Inflammatory macrophage treated with lipopolysaccharide for 1 hour (primary cell): ENCODE results near the gene PADI1.

Experiments
- DNase-seq, 2 donors: peaks; one replicate each; pipeline ENCODE4 v3.0.0-alpha.2; 2020 to 2022

The PADI1 gene

DNA sequence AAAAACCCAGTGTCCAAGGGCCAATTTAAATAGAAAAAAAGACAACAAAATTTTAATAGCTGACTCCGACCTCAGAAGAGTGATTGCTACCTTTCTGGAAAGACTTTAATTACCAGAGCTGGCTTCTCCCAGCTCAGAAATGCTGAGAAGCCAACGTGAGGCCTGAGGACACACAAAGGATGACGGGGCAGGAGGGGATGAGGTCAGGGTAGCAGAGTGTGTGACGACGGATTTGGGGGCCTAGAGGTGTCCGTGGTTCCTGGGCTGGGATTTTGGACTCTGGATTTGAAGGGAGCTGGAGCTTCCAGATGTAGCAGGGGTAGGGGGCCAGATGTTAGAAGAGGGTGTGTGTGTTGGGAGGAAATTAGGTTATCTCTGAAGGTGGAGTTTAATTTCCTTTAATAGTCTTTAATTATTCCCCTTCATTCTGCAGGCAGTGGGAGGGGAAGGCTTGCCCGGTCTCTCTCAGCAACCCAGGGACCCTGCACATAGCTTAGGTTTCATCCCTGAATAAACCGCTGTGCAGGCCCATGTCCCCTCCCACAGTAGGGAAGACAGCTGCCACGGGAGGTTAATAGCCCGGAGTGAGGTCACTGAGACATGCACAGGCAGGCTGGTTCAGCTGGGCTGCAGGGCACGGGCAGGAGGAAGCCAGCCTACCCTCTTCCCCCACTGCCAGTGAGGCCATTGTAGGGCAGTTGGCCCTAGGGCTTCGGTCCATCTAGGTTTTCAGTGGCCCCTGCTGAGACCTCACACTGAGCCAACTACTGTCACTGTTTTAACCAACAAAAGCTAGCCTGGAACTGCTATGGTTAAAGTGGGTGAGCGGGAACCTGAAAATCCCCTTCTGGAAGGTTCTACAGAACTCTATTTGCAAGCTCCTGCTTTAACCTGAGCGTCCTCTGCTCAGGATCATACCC lies 40.2 kb downstream of the PADI1 start:
- DNase-seq, result no peak

DNA sequence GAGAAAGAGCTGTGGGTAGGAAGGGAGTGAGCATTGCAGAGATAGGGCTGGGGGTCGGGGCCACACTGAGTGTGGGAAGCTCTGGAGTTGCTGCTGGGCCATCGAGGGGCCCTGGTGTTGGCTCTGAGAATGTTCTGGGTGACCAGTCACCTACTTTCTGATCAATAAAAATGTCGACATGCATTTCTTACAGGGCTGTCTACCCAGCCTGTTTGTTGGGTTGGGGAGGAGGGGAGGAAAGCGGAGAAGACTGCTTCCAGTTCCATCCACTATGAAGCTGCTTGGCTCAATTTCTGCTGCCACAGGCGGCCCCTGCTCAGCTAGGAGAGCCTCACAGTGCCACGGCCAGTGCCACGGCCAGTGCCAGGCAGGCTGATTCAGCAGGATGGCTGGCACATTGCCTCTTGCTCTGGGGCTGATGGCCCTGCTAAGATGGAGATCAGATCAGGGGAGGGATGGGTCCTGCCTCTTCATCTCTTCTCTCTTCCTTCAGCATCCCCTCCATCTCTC lies 40.9 kb downstream of the PADI1 start:
- DNase-seq, result no peak

GRCh38 chr1:17246971-17247370 lies 42.0 kb downstream of the PADI1 start:
- peak in 1 of 2 donors; percentile 6 for DNase-seq

- no peak for DNase-seq
Observed at GRCh38 chr1:17248781-17249180, 43.9 kb downstream of the PADI1 start, which contains the start of gene PADI3. Gene PADI3, plus strand, starts transcription at chr1:17249098. Its CDS starts 40 bp downstream, at chr1:17249138.

DNA sequence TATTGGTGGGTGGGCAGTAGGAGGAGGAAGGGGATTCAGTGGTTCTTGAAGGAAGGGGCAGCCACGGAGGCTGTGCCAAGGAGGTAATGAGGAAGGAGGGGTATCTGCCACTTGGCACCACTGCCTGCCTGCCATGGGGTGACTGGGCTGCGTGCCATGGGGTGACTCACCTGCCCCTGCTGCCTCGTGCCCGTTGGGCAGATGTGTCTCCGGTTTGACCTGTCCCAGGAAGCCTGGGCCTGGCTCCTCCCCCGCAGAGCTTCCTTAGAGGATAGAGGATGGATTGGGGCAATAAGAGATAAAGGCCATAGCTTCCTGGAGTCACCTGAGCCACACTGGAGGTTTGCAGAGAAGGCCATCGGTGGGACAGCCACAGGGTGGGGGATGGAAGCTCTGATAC lies 45.7 kb downstream of the PADI1 start:
- peak in 1 of 2 donors; percentile 5 for DNase-seq

DNA sequence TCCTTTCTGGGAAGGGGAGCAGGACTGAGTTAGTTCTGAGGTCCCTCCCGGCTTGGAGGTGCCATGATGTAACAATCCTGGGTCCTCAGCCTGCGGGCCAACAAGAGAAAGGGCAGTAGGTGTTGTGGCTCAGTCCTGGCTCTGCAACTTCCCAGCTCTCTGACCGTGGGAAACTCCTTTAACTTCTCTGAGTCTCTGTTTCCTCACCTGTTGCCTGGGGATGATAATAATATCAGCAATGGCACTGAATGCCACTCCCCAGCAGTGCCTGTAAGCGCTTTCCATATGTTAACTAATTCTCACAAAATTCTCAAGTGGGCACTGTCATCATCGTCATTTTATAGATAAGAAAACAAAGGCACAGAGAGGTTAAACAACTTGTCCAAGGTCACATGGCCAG lies 46.3 kb downstream of the PADI1 start:
- no peak for DNase-seq

- no peak for DNase-seq
Observed at GRCh38 chr1:17251701-17252376, 46.9 kb downstream of the PADI1 start.

GRCh38 chr1:17255336-17255735 lies 50.4 kb downstream of the PADI1 start:
- DNase-seq, result no peak

GRCh38 chr1:17258116-17258757 lies 53.3 kb downstream of the PADI1 start:
- DNase-seq, result no peak

DNA sequence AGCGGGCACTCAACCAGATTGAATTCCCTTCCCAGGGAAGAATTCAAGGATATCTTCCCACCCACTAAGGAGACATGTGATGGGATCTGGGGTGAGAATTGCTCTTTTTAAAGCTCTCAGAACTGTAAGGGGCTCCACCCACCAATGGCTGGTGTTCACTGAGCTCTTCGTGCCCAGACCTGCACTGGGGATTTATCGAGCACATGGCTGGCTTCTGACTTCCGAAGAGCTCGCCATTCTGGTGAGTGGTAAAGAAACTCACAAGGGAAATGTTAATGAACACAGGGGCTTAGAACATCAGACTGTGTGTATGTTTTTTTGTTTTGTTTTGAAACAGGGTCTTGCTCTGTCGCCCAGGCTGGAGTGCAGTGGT lies 53.8 kb downstream of the PADI1 start:
- DNase-seq, result no peak

DNA sequence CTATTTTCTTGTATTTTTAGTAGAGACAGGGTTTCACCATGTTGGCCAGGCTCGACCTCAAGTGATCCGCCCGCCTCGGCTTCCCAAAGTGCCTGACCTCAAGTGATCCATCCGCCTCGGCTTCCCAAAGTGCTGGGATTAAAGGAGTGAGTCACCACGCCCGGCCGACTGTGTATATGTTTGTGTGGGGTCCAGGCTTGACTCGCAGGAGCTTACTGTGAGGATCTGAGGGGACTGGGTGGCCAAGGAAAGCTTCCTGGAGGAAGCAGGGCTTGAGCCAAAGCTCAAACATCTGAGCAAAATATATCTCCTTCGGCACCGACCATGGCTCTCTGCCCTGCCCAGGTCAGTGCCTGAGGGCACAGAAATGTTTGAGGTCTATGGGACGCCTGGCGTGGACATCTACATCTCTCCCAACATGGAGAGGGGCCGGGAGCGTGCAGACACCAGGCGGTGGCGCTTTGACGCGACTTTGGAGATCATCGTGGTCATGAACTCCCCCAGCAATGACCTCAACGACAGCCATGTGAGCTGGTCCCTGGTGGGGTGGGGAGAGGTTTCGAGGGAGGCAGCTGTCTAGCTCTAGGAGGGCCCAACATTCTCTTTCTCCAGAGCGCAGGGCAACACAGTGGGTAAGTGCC lies 54.4 kb downstream of the PADI1 start:
- no peak for DNase-seq

GRCh38 chr1:17260264-17260663 lies 55.3 kb downstream of the PADI1 start:
- no peak for DNase-seq

- no peak for DNase-seq
Observed at GRCh38 chr1:17260738-17261137, 55.8 kb downstream of the PADI1 start.

GRCh38 chr1:17263936-17264335 lies 59.0 kb downstream of the PADI1 start:
- DNase-seq, result peak in 1 of 2 donors; percentile 23

- no peak for DNase-seq
Observed at GRCh38 chr1:17264470-17264869, 59.5 kb downstream of the PADI1 start.

DNA sequence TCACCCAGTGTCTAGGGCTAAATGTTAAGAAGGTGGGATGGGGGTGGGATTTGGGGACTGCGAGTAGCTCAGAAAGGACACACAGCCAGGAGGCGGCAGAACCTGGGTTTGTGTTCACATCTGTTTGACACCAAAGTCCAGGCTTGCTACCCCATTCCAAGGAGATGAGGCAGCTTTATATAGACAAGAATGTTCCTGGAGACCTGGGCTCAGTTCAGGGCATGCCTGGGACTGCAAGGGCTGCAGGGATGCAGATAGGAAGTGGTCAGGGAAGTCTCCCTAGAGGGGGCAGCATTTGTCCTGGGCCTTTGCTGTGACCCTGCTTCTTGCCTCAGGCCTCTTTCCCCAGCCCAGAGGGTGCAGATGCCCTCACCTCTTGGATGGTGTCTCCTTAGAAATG lies 60.2 kb downstream of the PADI1 start:
- no peak for DNase-seq

DNA sequence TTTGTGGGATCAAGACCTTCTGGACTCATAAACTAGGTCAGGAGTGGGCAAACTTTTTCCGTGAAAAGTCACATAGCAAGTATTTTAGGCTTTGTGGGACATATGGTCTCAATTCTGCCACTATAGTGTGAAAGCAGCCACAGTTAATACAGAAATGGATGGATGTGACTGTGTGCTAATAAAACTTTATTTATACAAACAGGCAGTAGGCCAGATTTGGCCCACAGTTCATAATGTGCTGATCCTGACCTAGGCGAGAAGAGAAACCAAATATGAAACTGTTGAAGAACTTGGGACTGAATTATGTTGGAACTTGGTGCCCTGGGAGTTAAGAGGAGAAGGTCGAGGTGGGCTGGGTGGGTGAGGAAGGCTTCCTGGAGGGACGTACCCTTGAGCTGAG lies 61.0 kb downstream of the PADI1 start:
- no peak for DNase-seq

DNA sequence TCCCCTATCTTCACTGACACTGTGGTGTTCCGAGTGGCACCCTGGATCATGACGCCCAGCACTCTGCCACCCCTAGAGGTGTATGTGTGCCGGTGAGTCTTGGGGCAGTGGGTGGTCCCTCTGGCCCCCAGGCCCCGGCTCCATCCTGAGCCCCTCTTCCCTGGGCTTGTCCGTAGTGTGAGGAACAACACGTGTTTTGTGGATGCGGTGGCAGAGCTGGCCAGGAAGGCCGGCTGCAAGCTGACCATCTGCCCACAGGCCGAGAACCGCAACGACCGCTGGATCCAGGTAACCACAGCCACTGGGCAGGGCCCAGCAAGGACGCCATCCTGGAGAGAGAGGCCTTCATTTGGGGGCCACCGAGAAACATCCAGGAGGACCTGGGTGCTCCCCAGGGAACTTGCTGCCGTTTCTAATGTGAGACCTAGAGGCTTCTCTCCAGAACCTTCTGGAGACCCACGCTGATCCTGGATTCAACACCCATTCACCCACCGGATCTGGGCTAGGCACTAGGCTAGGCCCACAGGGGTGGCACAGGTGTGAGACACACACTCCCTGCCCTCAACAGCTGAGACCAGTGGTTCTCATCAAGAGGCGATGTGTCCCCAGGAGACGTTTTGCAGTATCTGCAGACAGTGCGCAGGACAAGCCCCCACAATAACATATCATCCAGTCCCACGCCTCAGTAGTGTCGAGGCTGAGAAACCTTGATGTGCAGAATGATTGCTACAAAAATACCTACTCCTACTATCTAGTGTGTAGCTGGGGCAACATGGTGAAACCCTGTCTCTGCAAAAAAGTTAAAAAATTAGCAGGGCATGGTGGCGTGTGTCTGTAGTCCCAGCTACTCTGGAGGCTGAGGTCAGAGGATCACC lies 66.2 kb downstream of the PADI1 start:
- no peak for DNase-seq

GRCh38 chr1:17272066-17272465 lies 67.1 kb downstream of the PADI1 start:
- DNase-seq, result no peak

- peak in 1 of 2 donors; percentile 12 for DNase-seq
Observed at GRCh38 chr1:17272646-17273045, 67.7 kb downstream of the PADI1 start.

DNA sequence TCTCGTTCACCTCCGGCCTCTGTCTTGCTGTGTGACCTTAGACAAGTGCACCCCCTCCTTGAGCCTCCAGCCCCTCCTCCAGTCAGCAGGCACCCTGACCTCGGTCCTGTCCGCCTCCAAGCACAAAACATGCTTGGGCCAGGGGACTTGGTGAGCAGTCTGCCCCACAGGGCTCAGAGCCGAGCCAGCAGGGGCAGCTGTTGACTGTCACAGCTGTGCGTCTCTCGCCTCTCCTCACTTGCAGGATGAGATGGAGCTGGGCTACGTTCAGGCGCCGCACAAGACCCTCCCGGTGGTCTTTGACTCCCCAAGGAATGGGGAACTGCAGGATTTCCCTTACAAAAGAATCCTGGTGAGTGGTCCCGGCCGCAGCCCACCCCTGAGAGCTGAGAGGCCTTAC lies 68.2 kb downstream of the PADI1 start:
- no peak for DNase-seq
